IMR-90 (cell line): ENCODE data around the gene PELI1. TPM values are rescaled to one million over a fixed set of nuclear protein-coding genes. Genes with fewer than 3 reads are reported as not detected.

Source experiments
- ATAC-seq: fragments of 200-7000 bp; cut with Tn5 transposase; 2 replicates; pipeline ENCODE4 v1.9.1; 2020; ENCODE audit warnings: low read depth, mild to moderate bottlenecking, moderate library complexity
- BruUV-seq: library from RNA; stranded (reverse); fragments of 400-500 nt; replicated peaks from 2 replicates; lab custom pipeline; 2021; lab: Mats Ljungman, UMichigan
- CTCF ChIA-PET: fragments of 300-600 bp; formaldehyde crosslinking; extraction: SDS; loops from one replicate; lab custom pipeline; 2021; ENCODE audit warnings: antibody characterized with exemption; lab: Yijun Ruan, JAX
- POLR2A ChIA-PET: fragments of 300-600 bp; sonication (Branson Sonifier 250); formaldehyde crosslinking; loops from one replicate; lab custom pipeline; 2022; ENCODE audit warnings: antibody characterized with exemption; ENCODE audit not compliant: unreplicated experiment; lab: Charles Lee
- DNase-seq: peaks from one replicate; pipeline ENCODE4 v3.0.0; 2013
- H2AFZ ChIP-seq: replicated peaks from 2 replicates; pipeline ENCODE3; 2013; ENCODE audit warnings: low read length, mild to moderate bottlenecking; ENCODE audit not compliant: poor library complexity
- H2AK5ac ChIP-seq: 2 replicates; pipeline ENCODE4 v1.6.1; 2013; ENCODE audit warnings: low read depth, low read length, inconsistent platforms
- H2AK9ac ChIP-seq: replicated peaks from 2 replicates; pipeline ENCODE3; 2013; ENCODE audit warnings: mild to moderate bottlenecking, low read depth, low read length, moderate library complexity; ENCODE audit not compliant: poor library complexity
- H2BK120ac ChIP-seq: 2 replicates; pipeline ENCODE4 v1.6.1; 2013; ENCODE audit warnings: low read depth, low read length, inconsistent platforms
- H2BK15ac ChIP-seq: 3 replicates; pipeline ENCODE4 v1.6.1; 2013; ENCODE audit warnings: low read depth, low read length, inconsistent platforms
- H2BK20ac ChIP-seq: 2 replicates; pipeline ENCODE4 v1.6.1; 2013; ENCODE audit warnings: low read depth, mild to moderate bottlenecking, inconsistent platforms, low read length, moderate library complexity
- H2BK5ac ChIP-seq: 2 replicates; pipeline ENCODE4 v1.6.1; 2013; ENCODE audit warnings: mild to moderate bottlenecking, low read depth, low read length, inconsistent platforms; ENCODE audit not compliant: poor library complexity, severe bottlenecking
- H3K14ac ChIP-seq: replicated peaks from 2 replicates; pipeline ENCODE4 v1.6.1; 2013; ENCODE audit warnings: low read depth, low read length, inconsistent platforms
- H3K18ac ChIP-seq: 2 replicates; pipeline ENCODE4 v1.6.1; 2013; ENCODE audit warnings: low read depth, low read length, control low read depth
- H3K23ac ChIP-seq: 2 replicates; pipeline ENCODE4 v1.6.1; 2013; ENCODE audit warnings: low read depth, low read length, inconsistent platforms
- H3K27ac ChIP-seq: 2 replicates; pipeline ENCODE4 v1.5.1; 2013; ENCODE audit warnings: mild to moderate bottlenecking, control low read depth, low read length; ENCODE audit not compliant: insufficient read depth
- H3K27me3 ChIP-seq: 2 replicates; pipeline ENCODE4 v1.6.1; 2013; ENCODE audit warnings: low read length; ENCODE audit not compliant: control insufficient read depth, insufficient read depth
- H3K36me3 ChIP-seq: 2 replicates; pipeline ENCODE4 v1.6.1; 2013; ENCODE audit warnings: low read length, mixed read lengths; ENCODE audit not compliant: control insufficient read depth, insufficient read depth
- H3K4ac ChIP-seq: 2 replicates; pipeline ENCODE4 v1.6.1; 2013; ENCODE audit warnings: low read depth, low read length, inconsistent platforms
- H3K4me1 ChIP-seq: 2 replicates; pipeline ENCODE4 v1.6.1; 2013; ENCODE audit warnings: low read length, mixed read lengths; ENCODE audit not compliant: control insufficient read depth, insufficient read depth
- H3K4me2 ChIP-seq: 2 replicates; pipeline ENCODE4 v1.6.1; 2013; ENCODE audit warnings: low read depth, mild to moderate bottlenecking, control low read depth, low read length, moderate library complexity
- H3K4me3 ChIP-seq: 2 replicates; pipeline ENCODE4 v1.5.1; 2013; ENCODE audit warnings: low read depth, mild to moderate bottlenecking, control low read depth, low read length, moderate library complexity; ENCODE audit not compliant: insufficient read depth
- H3K56ac ChIP-seq: 2 replicates; pipeline ENCODE4 v1.6.1; 2013; ENCODE audit warnings: low read length, inconsistent platforms; ENCODE audit not compliant: insufficient read depth; ENCODE audit errors: extremely low read depth
- H3K79me1 ChIP-seq, 2 experiments: 2 replicates each; pipeline ENCODE4 v1.6.1; 2013; ENCODE audit warnings: low read length in 2 of 2, inconsistent platforms in 1 of 2, low read depth in 1 of 2
- H3K9ac ChIP-seq: 2 replicates; pipeline ENCODE4 v1.6.1; 2013; ENCODE audit warnings: low read depth, low read length, control low read depth
- H3K9me1 ChIP-seq: 2 replicates; pipeline ENCODE4 v1.6.1; 2013; ENCODE audit warnings: low read length, inconsistent platforms; ENCODE audit not compliant: insufficient read depth
- H3K9me3 ChIP-seq: 2 replicates; pipeline ENCODE4 v1.6.1; 2013; ENCODE audit warnings: low read length; ENCODE audit not compliant: control insufficient read depth, insufficient read depth
- H4K20me1 ChIP-seq: 2 replicates; pipeline ENCODE4 v1.6.1; 2013; ENCODE audit warnings: low read length, inconsistent platforms; ENCODE audit not compliant: insufficient read depth
- H4K5ac ChIP-seq: 2 replicates; pipeline ENCODE4 v1.6.1; 2013; ENCODE audit warnings: mild to moderate bottlenecking, low read depth, low read length, control low read depth
- H4K8ac ChIP-seq, 2 experiments: 2 replicates each; pipeline ENCODE4 v1.6.1; 2013; ENCODE audit warnings: low read depth in 2 of 2, low read length in 2 of 2, control low read depth in 1 of 2, inconsistent platforms in 1 of 2
- H4K91ac ChIP-seq: 2 replicates; pipeline ENCODE4 v1.6.1; 2013; ENCODE audit warnings: low read depth, low read length, inconsistent platforms; ENCODE audit not compliant: insufficient read depth
- CEBPB ChIP-seq: IDR thresholded peaks from 2 replicates; pipeline ENCODE4 v1.6.1; 2012; ENCODE audit warnings: low read depth, low read length, improper control_type of control experiment
- FOS ChIP-seq: fragments of 150-350 bp; IDR thresholded peaks from 2 replicates; pipeline ENCODE4 v1.6.1; 2016; ENCODE audit warnings: low read depth, low read length
- MAFK ChIP-seq: IDR thresholded peaks from 2 replicates; pipeline ENCODE4 v1.6.1; 2012; ENCODE audit warnings: low read depth, low read length, improper control_type of control experiment
- POLR2A ChIP-seq: IDR thresholded peaks from 2 replicates; pipeline ENCODE4 v1.6.1; 2012; ENCODE audit warnings: mild to moderate bottlenecking, low read depth, low read length
- RCOR1 ChIP-seq: IDR thresholded peaks from 2 replicates; pipeline ENCODE4 v1.6.1; 2012; ENCODE audit warnings: mild to moderate bottlenecking, low read length, improper control_type of control experiment; ENCODE audit not compliant: insufficient replicate concordance
- WGBS, 2 experiments: methylation state at CpG; one replicate each; pipeline versions ENCODE4 v1.1.5 to v1.1.7; 2013; ENCODE audit warnings: missing lambda C conversion rate in 2 of 2; ENCODE audit not compliant: insufficient read length in 1 of 2; ENCODE audit errors: extremely low coverage in 2 of 2; 5-methylcytosine and 5-hydroxymethylcytosine counted together
- dilution Hi-C: fragments of 300-500 bp; cut with HindIII; formaldehyde crosslinking; loops from one replicate; pipeline ENCODE4 v1.14.3; 2018; ENCODE audit warnings: low sequenced_read_pairs; ENCODE audit not compliant: unreplicated experiment
- in situ Hi-C: fragments of 300-500 bp; cut with MboI; formaldehyde crosslinking; loops from 3 replicates; pipeline ENCODE4 v1.14.3; 2019; ENCODE audit warnings: low sequenced_read_pairs, inconsistent platforms, mixed read lengths
- intact Hi-C: fragments of 100-400 bp; cut with micrococcal nuclease; formaldehyde crosslinking; loops from 2 replicates; pipeline ENCODE4 v1.10.0; 2022
- polyA plus RNA-seq, 3 experiments: library from polyadenylated mRNA; depleted of rRNA; stranded (reverse); fragments of >200 nt; gene quantifications; 2 replicates each; pipeline ENCODE4 v1.2.3, GENCODE V29; 2012; ENCODE audit warnings: low replicate concordance in 1 of 3
- total RNA-seq: library from RNA; depleted of rRNA; stranded (reverse); fragments of >200 nt; gene quantifications from 2 replicates; pipeline ENCODE4 v1.2.3, GENCODE V29; 2012

PELI1 gene
- total and polyA plus RNA-seq, 2 of the 4 experiments (the other 2 are of a cell fraction) = 2.2 to 2.5 TPM

DNA sequence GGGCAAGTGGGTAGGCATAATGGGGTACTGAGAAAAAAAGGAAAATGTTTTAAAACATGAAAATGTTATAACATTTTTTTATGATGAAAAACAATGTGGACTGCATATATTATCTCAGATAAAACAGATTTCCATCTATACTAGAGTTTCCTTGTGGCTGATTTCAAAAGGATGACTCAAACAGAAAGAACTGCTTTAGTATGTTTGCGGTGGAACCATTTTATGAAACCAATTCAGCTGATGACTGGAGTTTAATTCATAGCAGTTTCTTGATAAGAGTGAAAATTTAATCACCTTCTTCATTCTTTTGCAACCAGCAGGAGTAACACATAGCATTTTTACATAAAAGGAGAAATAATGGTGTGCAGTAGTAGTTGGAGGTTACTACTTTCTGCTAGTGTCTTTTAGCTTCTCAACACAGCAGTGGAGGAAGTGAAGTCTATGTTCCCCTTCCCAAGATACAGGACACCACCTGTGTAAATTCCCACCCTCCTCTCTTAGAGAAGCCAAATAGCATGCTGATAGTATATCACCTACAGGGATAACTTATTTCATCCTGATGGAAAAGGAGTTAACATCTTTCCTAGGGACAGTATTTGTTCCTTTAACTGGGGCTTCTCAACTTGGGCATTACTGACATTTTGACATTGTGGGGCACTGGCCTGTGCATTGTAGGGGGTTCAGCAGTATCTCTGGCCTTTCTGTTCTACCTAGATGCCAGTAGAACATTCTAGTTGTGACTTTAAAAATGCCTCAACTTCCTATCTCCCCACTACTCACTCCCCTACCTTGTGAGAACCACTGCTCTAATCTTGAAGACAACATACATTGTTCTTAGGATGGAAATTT, 29.9 kb downstream of the PELI1 start:
- Histone ChIP-seq H2BK15ac (peak overlapping the region; percentile 20; the same call in 1 of the 3 replicates), H2BK120ac (peak overlapping the region; percentile 8; the same call in 1 of the 2 replicates), H4K8ac (peak overlapping the region in 1 of 2 experiments; percentile 44; a peak in 1 of 4 replicates), H3K27ac (no peak overlapping the region), H4K20me1 (no peaks in the 10 kb centered on the region), H2AK5ac (peak overlapping the region; percentile 19; the same call in 1 of the 2 replicates), H3K9me1 (no peaks in the 10 kb centered on the region), H3K36me3 (no peaks in the 10 kb centered on the region), H3K27me3 (no peaks in the 10 kb centered on the region), H3K4ac (peak overlapping the region; percentile 38; the same call in 1 of the 2 replicates), H2AK9ac (peak overlapping the region; percentile 62), H3K9me3 (no peaks in the 10 kb centered on the region), H4K91ac (no peak overlapping the region), H3K9ac (no peak overlapping the region), H2BK20ac (peak overlapping the region; percentile 43), H2BK5ac (peak overlapping the region; percentile 43), H3K56ac (no peak overlapping the region), H3K18ac (peak overlapping the region; percentile 40; the same call in 1 of the 2 replicates), H3K4me3 (no peak overlapping the region), H3K79me1 (no peaks in the 10 kb centered on the region; a peak in 2 of 4 replicates), H3K14ac (peak overlapping the region; percentile 33; the same call in 1 of the 2 replicates), H4K5ac (no peak overlapping the region), H3K4me1 (no peaks in the 10 kb centered on the region; the same call in 1 of the 2 replicates), H3K23ac (no peak overlapping the region), H2AFZ (peak overlapping the region; percentile 34), H3K4me2 (peak overlapping the region; percentile 28; the same call in 1 of the 2 replicates)
- dilution Hi-C loops = no loop called here
- ATAC-seq = peak; percentile 91
- CTCF ChIA-PET = interaction anchor here (1.5 kb wide), 1 partner anchor 16 kb away, joined by 3 read pairs; no protein-coding TSS in a partner anchor
- POLR2A ChIA-PET = no interaction called here
- TF ChIP-seq CEBPB = peak; percentile 49; the same call in 1 of the 2 replicates
- TF ChIP-seq FOS = 0 out of 2 replicates have a peak, but pooled peaks have one; percentile 19
- 0 out of 2 replicates have a peak, but pooled peaks have one; percentile 8 for TF ChIP-seq MAFK
- no peak for TF ChIP-seq POLR2A
- no peak for TF ChIP-seq RCOR1
- in situ Hi-C loops = no loop called here
- no CpG with 5 or more reads among the region's 1 CpG for WGBS, 2 experiments
- peak; percentile 81 for DNase-seq
- intact Hi-C loops = no loop called here
- BruUV-seq = no TSS peak
